ENCODE results near the gene OR4F16.
"Not testable (repeated sequence)": the region's sequence is repeated elsewhere in the genome, so short reads cannot be mapped to it uniquely, and the experiment has no call there.

- not testable (repeated sequence) for TF ChIP-seq FOXP1 (CRISPR knock-in tag; IDR thresholded peaks at IDR 0.05); ZNF75A (CRISPR knock-in tag; IDR thresholded peaks at IDR 0.05); ZFPM2 (CRISPR knock-in tag; IDR thresholded peaks at IDR 0.05); FOXK1 (CRISPR knock-in tag; IDR thresholded peaks at IDR 0.05; ENCODE audit: borderline replicate concordance)
These were observed at the start of gene OR4F16 for GRCh38 chr1:686554-686953.

Data from K562 (cell line).